ENCODE data around the gene SH2D4B. TPM values are rescaled to one million over a fixed set of nuclear protein-coding genes. Genes with fewer than 3 reads are reported as not detected.

SH2D4B gene
- total RNA-seq, 1 experiment from 2014 or later = not detected

- peak; percentile 67 to 85 for DNase-seq
- Histone ChIP-seq H3K27me3 (no peaks in the 10 kb centered on the region; the same call in 1 of the 2 replicates), H3K4me3 (no peak overlapping the region), H3K27ac (no peak overlapping the region), H3K36me3 (no peaks in the 10 kb centered on the region), H3K9me3 (replicated peaks) (no peaks in the 10 kb centered on the region), H3K4me1 (no peaks in the 10 kb centered on the region)
These were observed 126.5 kb downstream of the SH2D4B start for GRCh38 chr10:80664071-80664680.

GRCh38 chr10:80669485-80669884 lies 131.8 kb downstream of the SH2D4B start:
- no peak for DNase-seq
- Histone ChIP-seq H3K9me3 (replicated peaks) (no peaks in the 10 kb centered on the region), H3K27ac (no peak overlapping the region), H3K4me3 (no peak overlapping the region), H3K4me1 (no peaks in the 10 kb centered on the region), H3K36me3 (no peaks in the 10 kb centered on the region), H3K27me3 (no peaks in the 10 kb centered on the region; the same call in 1 of the 2 replicates)

GRCh38 chr10:80670774-80671173 lies 133.1 kb downstream of the SH2D4B start:
- no peaks in the 10 kb centered on the region for H3K4me1 ChIP-seq

GRCh38 chr10:80671847-80672246 lies 134.1 kb downstream of the SH2D4B start:
- no peaks in the 10 kb centered on the region for H3K4me1 ChIP-seq
- H3K27ac ChIP-seq = no peak overlapping the region
- no peaks in the 10 kb centered on the region for H3K36me3 ChIP-seq
- H3K27me3 ChIP-seq = no peaks in the 10 kb centered on the region; the same call in 1 of the 2 replicates
- H3K4me3 ChIP-seq = no peak overlapping the region
- no peak for DNase-seq
- no peaks in the 10 kb centered on the region for H3K9me3 ChIP-seq (replicated peaks)

More at GRCh38 chr10:80670774-80671173, 133.1 kb downstream of the SH2D4B start:
- Histone ChIP-seq H3K27ac (no peak overlapping the region), H3K4me3 (no peak overlapping the region), H3K36me3 (no peaks in the 10 kb centered on the region), H3K27me3 (no peaks in the 10 kb centered on the region; the same call in 1 of the 2 replicates), H3K9me3 (replicated peaks) (no peaks in the 10 kb centered on the region)
- no peak for DNase-seq

- no peak for DNase-seq
- Histone ChIP-seq H3K36me3 (no peaks in the 10 kb centered on the region), H3K4me3 (no peak overlapping the region), H3K9me3 (replicated peaks) (no peaks in the 10 kb centered on the region), H3K27me3 (no peaks in the 10 kb centered on the region; the same call in 1 of the 2 replicates), H3K4me1 (no peaks in the 10 kb centered on the region), H3K27ac (no peak overlapping the region)
These were observed 134.9 kb downstream of the SH2D4B start for GRCh38 chr10:80672613-80673012.

GRCh38 chr10:80674809-80675208 lies 137.1 kb downstream of the SH2D4B start:
- Histone ChIP-seq H3K4me3 (no peak overlapping the region), H3K36me3 (no peaks in the 10 kb centered on the region), H3K9me3 (replicated peaks) (no peaks in the 10 kb centered on the region), H3K27me3 (no peaks in the 10 kb centered on the region), H3K27ac (no peak overlapping the region), H3K4me1 (no peaks in the 10 kb centered on the region)
- no peak for DNase-seq

- H3K4me3 ChIP-seq = no peak overlapping the region
- H3K27ac ChIP-seq = no peak overlapping the region
- H3K36me3 ChIP-seq = no peaks in the 10 kb centered on the region
- H3K27me3 ChIP-seq = no peaks in the 10 kb centered on the region
- no peaks in the 10 kb centered on the region for H3K4me1 ChIP-seq
- no peak for DNase-seq
- no peaks in the 10 kb centered on the region for H3K9me3 ChIP-seq (replicated peaks)
These were observed 143.4 kb downstream of the SH2D4B start for GRCh38 chr10:80681142-80681541.

- Histone ChIP-seq H3K4me3 (no peak overlapping the region), H3K36me3 (no peaks in the 10 kb centered on the region), H3K4me1 (no peaks in the 10 kb centered on the region), H3K27me3 (no peaks in the 10 kb centered on the region), H3K9me3 (replicated peaks) (no peaks in the 10 kb centered on the region), H3K27ac (no peak overlapping the region)
- DNase-seq = peak in 1 of 2 experiments; percentile 56
These were observed 146.6 kb downstream of the SH2D4B start for GRCh38 chr10:80684259-80684658.

- Histone ChIP-seq H3K4me1 (no peaks in the 10 kb centered on the region), H3K27me3 (no peaks in the 10 kb centered on the region), H3K27ac (no peak overlapping the region), H3K36me3 (no peaks in the 10 kb centered on the region), H3K9me3 (replicated peaks) (no peaks in the 10 kb centered on the region), H3K4me3 (no peak overlapping the region)
- DNase-seq = no peak
These were observed 147.7 kb downstream of the SH2D4B start for GRCh38 chr10:80685355-80685754.

GRCh38 chr10:80686734-80687475 lies 149.2 kb downstream of the SH2D4B start:
- DNase-seq = peak in 1 of 2 experiments; percentile 28
- no peaks in the 10 kb centered on the region for H3K36me3 ChIP-seq
- H3K4me1 ChIP-seq = no peaks in the 10 kb centered on the region
- H3K27me3 ChIP-seq = no peaks in the 10 kb centered on the region
- H3K9me3 ChIP-seq (replicated peaks) = no peaks in the 10 kb centered on the region
- no peak overlapping the region for H3K4me3 ChIP-seq
- H3K27ac ChIP-seq = no peak overlapping the region

GRCh38 chr10:80687476-80687789 lies 149.7 kb downstream of the SH2D4B start:
- H3K27ac ChIP-seq = no peak overlapping the region
- no peaks in the 10 kb centered on the region for H3K27me3 ChIP-seq
- DNase-seq = no peak

GRCh38 chr10:80690434-80690833 lies 152.7 kb downstream of the SH2D4B start:
- Histone ChIP-seq H3K36me3 (no peaks in the 10 kb centered on the region), H3K27ac (no peak overlapping the region), H3K4me1 (no peaks in the 10 kb centered on the region), H3K27me3 (no peaks in the 10 kb centered on the region), H3K9me3 (replicated peaks) (no peaks in the 10 kb centered on the region), H3K4me3 (no peak overlapping the region)
- no peak for DNase-seq

More at GRCh38 chr10:80687476-80687789, 149.7 kb downstream of the SH2D4B start:
- no peaks in the 10 kb centered on the region for H3K9me3 ChIP-seq (replicated peaks)
- H3K4me1 ChIP-seq = no peaks in the 10 kb centered on the region
- no peak overlapping the region for H3K4me3 ChIP-seq
- H3K36me3 ChIP-seq = no peaks in the 10 kb centered on the region

GRCh38 chr10:80691441-80691840 lies 153.7 kb downstream of the SH2D4B start:
- no peaks in the 10 kb centered on the region for H3K36me3 ChIP-seq
- no peaks in the 10 kb centered on the region for H3K9me3 ChIP-seq (replicated peaks)
- no peaks in the 10 kb centered on the region for H3K27me3 ChIP-seq
- H3K4me1 ChIP-seq = no peaks in the 10 kb centered on the region
- DNase-seq = no peak
- H3K4me3 ChIP-seq = no peak overlapping the region
- no peak overlapping the region for H3K27ac ChIP-seq

- H3K36me3 ChIP-seq = no peaks in the 10 kb centered on the region
- H3K4me3 ChIP-seq = no peak overlapping the region
- H3K4me1 ChIP-seq = no peaks in the 10 kb centered on the region
- H3K27me3 ChIP-seq = no peaks in the 10 kb centered on the region
- DNase-seq = no peak
- H3K9me3 ChIP-seq (replicated peaks) = no peaks in the 10 kb centered on the region
- H3K27ac ChIP-seq = no peak overlapping the region
These were observed 155.9 kb downstream of the SH2D4B start for GRCh38 chr10:80693565-80693964.

- no peak overlapping the region for H3K4me3 ChIP-seq
- no peak overlapping the region for H3K27ac ChIP-seq
- H3K4me1 ChIP-seq = no peaks in the 10 kb centered on the region
- no peak for DNase-seq
- H3K9me3 ChIP-seq (replicated peaks) = no peaks in the 10 kb centered on the region
- no peaks in the 10 kb centered on the region for H3K36me3 ChIP-seq
- no peaks in the 10 kb centered on the region for H3K27me3 ChIP-seq
These were observed 157.2 kb downstream of the SH2D4B start for GRCh38 chr10:80694930-80695329.

Data from SJCRH30 (cell line).